Activated naive CD4-positive, alpha-beta T cell treated with anti-CD3 and anti-CD28 coated beads, Interleukin-2, amount 10 ng/mL, durations not matched to agents 7 days and 5 days (primary cell): ENCODE data around the gene PJA1.

ENCODE experiments used
- CTCF ChIA-PET: fragments of 350-600 bp; sonication (Branson Sonifier 250); formaldehyde crosslinking; loops from one replicate; lab custom pipeline; 2021; ENCODE audit warnings: antibody characterized with exemption; lab: Charles Lee
- DNase-seq: peaks from one replicate; pipeline ENCODE4 v3.0.0-alpha.2; 2020
- H3K27ac Mint-ChIP-seq: one replicate; pipeline ENCODE4 v1.8.0; 2021; ENCODE audit warnings: mild to moderate bottlenecking, moderate library complexity, mixed read lengths
- H3K27me3 Mint-ChIP-seq: one replicate; pipeline ENCODE4 v1.8.0; 2021; ENCODE audit warnings: mild to moderate bottlenecking, mixed read lengths
- H3K36me3 Mint-ChIP-seq: one replicate; pipeline ENCODE4 v1.8.0; 2021; ENCODE audit warnings: mixed read lengths
- H3K4me1 Mint-ChIP-seq: one replicate; pipeline ENCODE4 v1.8.0; 2021; ENCODE audit warnings: mixed read lengths
- H3K4me3 Mint-ChIP-seq: one replicate; pipeline ENCODE4 v1.8.0; 2021; ENCODE audit warnings: mild to moderate bottlenecking, moderate library complexity, mixed read lengths
- H3K9me3 Mint-ChIP-seq: one replicate; pipeline ENCODE4 v1.8.0; 2021; ENCODE audit warnings: mixed read lengths

PJA1 gene

DNA sequence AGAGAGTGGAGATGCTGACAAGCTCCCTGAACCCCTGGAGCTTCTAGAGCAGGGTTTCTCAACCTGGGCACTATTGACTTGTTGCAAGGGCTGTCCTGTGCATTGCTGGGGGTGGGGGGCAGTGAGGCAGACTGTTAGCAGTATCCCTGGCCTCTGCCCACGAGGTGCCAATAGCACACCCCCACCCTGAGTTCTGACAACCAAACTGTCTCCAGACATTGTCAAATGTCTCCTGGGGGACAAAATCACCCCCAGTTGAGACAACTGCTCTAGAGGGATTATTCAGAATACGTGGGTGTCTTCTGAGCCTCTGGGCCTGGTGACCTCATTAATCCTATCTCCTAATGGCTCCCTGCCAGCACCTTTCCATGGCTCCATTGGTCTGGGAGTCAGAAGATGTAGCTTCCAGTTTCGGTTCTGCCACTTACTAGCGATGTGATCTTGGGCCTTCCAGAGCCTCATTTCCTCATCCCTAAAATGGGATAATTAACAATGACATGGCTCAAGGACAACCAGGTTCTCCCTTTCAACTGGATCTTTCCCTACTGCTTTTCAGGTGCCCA, 17.6 kb upstream of the PJA1 start:
- no peak for DNase-seq
- Mint-ChIP-seq H3K27me3 (peaks cover 5% of the 10 kb centered on the region), H3K4me1 (no peaks in the 10 kb centered on the region), H3K9me3 (no peaks in the 10 kb centered on the region), H3K36me3 (no peaks in the 10 kb centered on the region), H3K4me3 (no peak overlapping the region), H3K27ac (no peak overlapping the region)
- CTCF ChIA-PET = no interaction called here

DNA sequence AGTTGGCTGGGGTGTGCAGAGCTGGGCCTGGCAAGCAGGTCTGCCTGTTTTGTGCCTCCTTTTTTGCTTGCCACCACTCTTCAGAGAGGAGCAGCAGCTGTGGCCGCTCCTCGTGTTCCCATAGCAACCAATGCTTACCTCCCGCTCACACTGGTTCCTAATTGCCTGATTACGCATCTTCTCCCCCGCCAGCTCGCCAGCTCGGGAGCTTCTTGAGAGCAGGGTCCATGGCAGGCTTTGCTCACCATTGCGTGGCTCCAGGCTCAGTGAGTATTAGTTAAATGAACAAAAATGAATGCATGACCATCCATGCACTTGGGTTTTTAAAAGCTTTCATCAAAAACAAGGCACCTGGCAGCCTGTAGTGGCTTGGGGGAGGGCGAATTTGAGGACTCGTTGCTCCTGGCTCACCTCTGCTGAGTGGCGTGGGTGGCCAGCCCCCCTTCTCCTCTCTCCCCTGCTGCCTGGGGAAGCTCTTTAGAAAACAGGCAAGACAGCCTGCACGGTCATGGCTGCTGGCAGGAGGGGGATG, 14.2 kb upstream of the PJA1 start:
- Mint-ChIP-seq H3K27ac (no peak overlapping the region), H3K36me3 (no peaks in the 10 kb centered on the region), H3K4me3 (no peak overlapping the region), H3K27me3 (peaks cover 5% of the 10 kb centered on the region), H3K9me3 (no peaks in the 10 kb centered on the region), H3K4me1 (no peaks in the 10 kb centered on the region)
- CTCF ChIA-PET = no interaction called here
- no peak for DNase-seq

DNA sequence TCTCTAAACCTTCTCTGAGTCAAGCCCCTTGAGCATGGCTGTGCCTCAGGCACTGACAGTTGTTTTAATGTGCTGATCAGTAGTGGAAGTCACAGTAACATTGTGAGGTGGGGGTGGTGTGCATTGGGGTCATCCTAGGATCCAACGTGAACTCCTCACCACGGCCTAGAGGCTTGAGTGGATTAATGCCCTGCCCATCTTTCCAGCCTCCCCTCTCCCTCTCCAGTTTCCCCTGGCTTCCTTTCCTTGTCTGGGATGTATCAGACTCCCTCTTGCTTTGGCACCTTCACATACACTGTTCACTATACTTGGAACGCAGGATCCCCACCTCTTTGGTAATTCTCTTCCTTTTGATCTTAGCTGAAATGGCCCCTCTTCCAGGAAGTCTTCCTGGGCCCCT, 13.3 kb upstream of the PJA1 start:
- Mint-ChIP-seq H3K27me3 (peaks cover 10% of the 10 kb centered on the region), H3K4me3 (no peak overlapping the region), H3K9me3 (no peaks in the 10 kb centered on the region), H3K4me1 (no peaks in the 10 kb centered on the region), H3K27ac (no peak overlapping the region), H3K36me3 (no peaks in the 10 kb centered on the region)
- no peak for DNase-seq
- CTCF ChIA-PET = no interaction called here

DNA sequence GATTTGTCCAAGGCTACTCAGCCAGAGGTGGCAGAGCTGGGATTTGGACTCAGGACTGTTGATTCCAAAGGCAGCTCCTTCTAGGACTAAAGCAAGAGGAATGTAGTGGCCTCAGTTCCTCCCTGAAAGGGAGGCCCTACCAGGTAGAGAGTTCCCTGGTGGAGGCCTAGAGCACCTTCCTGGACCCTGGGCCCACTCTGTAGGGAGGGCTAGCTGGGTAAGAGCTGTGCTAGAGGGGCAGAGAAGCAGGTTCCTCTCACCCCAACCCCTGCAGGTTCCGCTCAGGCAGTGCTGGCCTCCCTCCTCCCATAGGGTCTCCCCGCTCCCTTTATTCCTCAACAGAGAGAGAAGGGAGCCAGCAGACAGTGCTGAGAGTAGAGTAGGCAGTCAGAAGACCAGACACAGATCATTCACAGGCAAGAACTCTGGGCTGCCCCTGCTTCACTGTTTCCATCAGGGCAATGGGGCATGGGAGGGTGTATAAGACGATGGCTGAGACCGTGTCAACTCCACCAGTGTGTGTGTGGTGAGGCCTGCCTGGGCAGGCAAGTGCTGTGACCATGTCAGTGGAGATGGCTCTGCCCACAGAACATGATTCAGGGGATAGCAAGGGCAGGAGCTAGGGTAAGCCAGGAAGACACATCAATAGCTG, 12.4 kb upstream of the PJA1 start:
- peaks cover 5% of the 10 kb centered on the region for H3K27me3 Mint-ChIP-seq
- DNase-seq = no peak
- H3K4me1 Mint-ChIP-seq = no peaks in the 10 kb centered on the region
- no peak overlapping the region for H3K4me3 Mint-ChIP-seq
- H3K9me3 Mint-ChIP-seq = no peaks in the 10 kb centered on the region
- no peaks in the 10 kb centered on the region for H3K36me3 Mint-ChIP-seq
- CTCF ChIA-PET = no interaction called here
- H3K27ac Mint-ChIP-seq = no peak overlapping the region

DNA sequence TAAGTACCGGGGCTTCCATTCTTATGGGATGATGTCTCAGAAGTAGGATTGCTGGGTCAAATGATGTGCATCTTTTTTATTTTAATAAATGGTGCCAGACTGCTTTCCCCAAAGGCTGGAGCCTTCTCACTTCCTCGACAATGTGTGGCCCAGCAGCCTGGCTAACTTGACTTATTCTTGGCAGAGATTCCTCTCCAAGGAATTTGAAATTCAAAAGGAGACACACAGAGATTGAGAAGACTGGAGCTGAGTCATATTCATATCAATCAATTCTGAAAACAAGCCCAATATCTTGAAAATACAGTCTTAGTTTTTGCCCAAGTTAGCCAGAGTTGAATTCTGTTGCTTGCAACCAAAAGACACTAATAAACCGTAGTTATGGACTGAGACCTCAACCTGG, 10.8 kb upstream of the PJA1 start:
- no peak for DNase-seq
- Mint-ChIP-seq H3K4me3 (no peak overlapping the region), H3K9me3 (no peaks in the 10 kb centered on the region), H3K27me3 (peaks cover 5% of the 10 kb centered on the region), H3K4me1 (no peaks in the 10 kb centered on the region), H3K36me3 (no peaks in the 10 kb centered on the region), H3K27ac (no peak overlapping the region)
- CTCF ChIA-PET = no interaction called here

DNA sequence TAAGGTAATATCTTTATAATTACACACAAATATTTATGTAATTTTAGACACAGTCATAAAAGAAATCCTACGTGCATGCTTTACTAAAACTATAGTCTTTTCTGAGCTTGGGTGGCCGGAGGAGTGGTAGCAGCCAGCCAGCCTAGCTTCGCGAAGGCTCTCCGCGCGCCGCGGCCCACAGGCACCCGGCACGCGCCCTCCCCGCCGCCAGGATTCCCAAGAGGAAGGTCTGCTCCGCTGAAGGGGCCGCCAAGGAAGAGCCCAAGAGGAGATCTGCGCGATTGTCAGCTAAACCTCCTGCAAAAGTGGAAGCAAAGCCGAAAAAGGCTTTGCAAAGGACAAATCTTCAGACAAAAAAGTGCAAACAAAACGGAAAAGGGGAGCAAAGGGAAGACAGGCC, 8.7 kb upstream of the PJA1 start:
- CTCF ChIA-PET = no interaction called here
- H3K27me3 Mint-ChIP-seq = peaks cover 10% of the 10 kb centered on the region
- H3K4me1 Mint-ChIP-seq = no peaks in the 10 kb centered on the region
- H3K9me3 Mint-ChIP-seq = no peaks in the 10 kb centered on the region
- no peak overlapping the region for H3K27ac Mint-ChIP-seq
- H3K4me3 Mint-ChIP-seq = no peak overlapping the region
- no peak for DNase-seq
- H3K36me3 Mint-ChIP-seq = no peaks in the 10 kb centered on the region

DNA sequence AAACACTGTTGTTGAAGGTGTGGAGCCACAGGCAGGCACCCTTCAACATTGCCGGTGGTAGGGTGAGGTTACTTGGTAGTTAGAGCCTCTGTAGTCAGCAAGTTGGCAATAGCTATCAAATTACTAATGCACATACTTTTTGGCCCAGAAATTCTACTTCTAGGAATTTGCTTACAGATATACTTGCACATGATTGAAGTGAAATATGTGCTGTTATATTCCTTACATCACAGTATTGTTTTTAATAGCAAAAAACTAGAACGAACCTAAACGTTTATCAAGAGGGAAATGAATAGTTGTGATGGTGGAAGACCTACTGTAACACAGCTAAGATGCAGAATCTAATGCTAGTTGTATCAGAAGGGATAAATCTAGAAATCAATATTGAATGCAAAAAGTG, 7.7 kb upstream of the PJA1 start:
- CTCF ChIA-PET = interaction anchor here (1.1 kb wide), 1 partner anchor 18 kb away, joined by 3 read pairs; no protein-coding TSS in a partner anchor
- H3K36me3 Mint-ChIP-seq = no peaks in the 10 kb centered on the region
- peaks cover 10% of the 10 kb centered on the region for H3K27me3 Mint-ChIP-seq
- DNase-seq = no peak
- no peak overlapping the region for H3K4me3 Mint-ChIP-seq
- H3K4me1 Mint-ChIP-seq = no peaks in the 10 kb centered on the region
- H3K27ac Mint-ChIP-seq = no peak overlapping the region
- H3K9me3 Mint-ChIP-seq = no peaks in the 10 kb centered on the region

DNA sequence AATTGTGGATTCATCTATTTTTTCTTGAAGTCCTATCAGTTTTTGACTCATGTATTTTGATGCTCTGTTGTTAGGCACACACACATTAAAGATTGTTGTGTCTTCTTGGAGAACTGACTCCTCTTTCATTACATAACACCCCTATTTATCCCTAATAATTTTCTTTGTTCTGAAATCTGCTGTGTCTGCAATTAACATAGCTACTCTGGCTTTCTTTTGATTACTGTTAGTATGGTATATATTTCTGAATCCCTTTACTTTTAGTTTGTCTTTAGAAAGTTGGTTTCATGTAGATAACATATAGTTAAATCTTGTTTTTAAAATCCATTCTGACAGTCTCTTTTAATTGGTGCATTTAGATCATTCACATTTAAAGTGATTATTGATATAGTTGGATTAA, 5.1 kb upstream of the PJA1 start:
- no peaks in the 10 kb centered on the region for H3K9me3 Mint-ChIP-seq
- no peak for DNase-seq
- peaks cover 11% of the 10 kb centered on the region for H3K27me3 Mint-ChIP-seq
- H3K36me3 Mint-ChIP-seq = no peaks in the 10 kb centered on the region
- H3K4me3 Mint-ChIP-seq = no peak overlapping the region
- H3K4me1 Mint-ChIP-seq = peaks cover 2% of the 10 kb centered on the region
- CTCF ChIA-PET = no interaction called here
- no peak overlapping the region for H3K27ac Mint-ChIP-seq

DNA sequence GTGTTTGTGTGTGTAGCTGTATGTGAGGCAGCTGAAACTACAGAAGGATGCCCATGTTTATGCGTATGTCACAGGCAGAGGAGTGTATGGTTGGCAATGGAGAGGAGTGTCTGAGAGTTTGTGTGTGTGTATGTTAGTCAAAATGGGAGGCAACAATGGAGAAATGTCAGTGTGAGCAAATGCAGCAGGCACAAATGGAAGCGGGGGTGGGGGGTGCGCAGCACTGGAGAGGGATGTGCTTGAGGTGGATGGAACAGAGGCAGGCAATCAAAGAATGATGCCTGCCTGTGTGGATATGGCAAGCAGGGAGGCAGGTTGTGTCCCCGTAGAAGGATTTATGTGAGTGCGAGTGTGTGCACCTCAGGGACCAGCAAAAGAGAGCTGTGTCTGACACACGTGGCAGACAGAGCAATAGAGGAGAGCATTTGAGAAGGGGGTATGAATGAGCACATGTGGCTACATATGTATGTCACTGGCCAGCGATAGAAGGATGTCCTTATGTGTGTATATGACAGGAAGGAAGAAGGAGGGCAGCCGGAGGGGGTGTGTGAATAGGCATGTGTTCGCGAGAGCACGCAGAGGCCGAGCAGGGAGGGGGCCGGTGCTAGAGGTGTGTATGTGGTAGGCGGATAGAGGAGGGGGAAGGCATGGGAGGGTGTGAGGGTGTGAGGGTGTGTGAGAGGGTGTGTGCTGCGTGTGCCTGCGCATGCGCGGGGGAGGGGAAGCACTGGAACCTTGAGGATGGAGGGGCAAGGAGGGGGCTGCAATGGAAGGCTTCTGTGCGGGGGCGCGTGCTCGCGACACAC, 1.1 kb downstream of the PJA1 start:
- H3K36me3 Mint-ChIP-seq = peaks cover 28% of the 10 kb centered on the region
- H3K4me3 Mint-ChIP-seq = peak overlapping the region; percentile 83
- peaks cover 6% of the 10 kb centered on the region for H3K27me3 Mint-ChIP-seq
- peak overlapping the region; percentile 83 for H3K27ac Mint-ChIP-seq
- H3K9me3 Mint-ChIP-seq = no peaks in the 10 kb centered on the region
- H3K4me1 Mint-ChIP-seq = peaks cover 32% of the 10 kb centered on the region
- peak; percentile 75 for DNase-seq
- CTCF ChIA-PET = no interaction called here

DNA sequence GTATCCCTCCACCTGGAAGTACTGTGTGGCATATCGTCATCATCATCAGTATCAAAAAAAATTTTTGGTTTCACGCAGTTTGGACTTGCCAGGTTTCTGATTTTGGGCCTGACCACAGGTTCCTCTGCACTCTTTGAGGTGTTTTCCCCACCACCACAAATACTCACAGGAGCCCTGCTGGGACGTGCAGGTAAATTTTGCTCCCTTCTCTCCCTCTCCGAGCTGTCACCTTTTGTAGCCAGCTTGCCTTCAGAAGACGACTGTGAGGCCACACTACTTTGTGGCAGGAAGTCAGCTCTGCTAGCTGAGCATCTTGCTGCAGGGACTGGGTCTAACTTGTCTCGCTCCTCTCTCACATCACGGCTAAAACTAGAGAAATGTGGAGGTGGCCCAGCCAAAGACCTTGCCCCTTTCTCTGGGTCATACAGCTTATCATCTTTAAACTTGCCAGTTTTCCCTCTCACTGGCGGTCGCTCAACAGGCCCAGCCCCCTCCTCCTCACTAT, 2.8 kb downstream of the PJA1 start:
- peak overlapping the region; percentile 77 for H3K27ac Mint-ChIP-seq
- peaks cover 3% of the 10 kb centered on the region for H3K27me3 Mint-ChIP-seq
- DNase-seq = peak; percentile 25
- no peak overlapping the region for H3K4me3 Mint-ChIP-seq
- peaks cover 32% of the 10 kb centered on the region for H3K4me1 Mint-ChIP-seq
- CTCF ChIA-PET = no interaction called here
- H3K9me3 Mint-ChIP-seq = no peaks in the 10 kb centered on the region
- peaks cover 28% of the 10 kb centered on the region for H3K36me3 Mint-ChIP-seq

DNA sequence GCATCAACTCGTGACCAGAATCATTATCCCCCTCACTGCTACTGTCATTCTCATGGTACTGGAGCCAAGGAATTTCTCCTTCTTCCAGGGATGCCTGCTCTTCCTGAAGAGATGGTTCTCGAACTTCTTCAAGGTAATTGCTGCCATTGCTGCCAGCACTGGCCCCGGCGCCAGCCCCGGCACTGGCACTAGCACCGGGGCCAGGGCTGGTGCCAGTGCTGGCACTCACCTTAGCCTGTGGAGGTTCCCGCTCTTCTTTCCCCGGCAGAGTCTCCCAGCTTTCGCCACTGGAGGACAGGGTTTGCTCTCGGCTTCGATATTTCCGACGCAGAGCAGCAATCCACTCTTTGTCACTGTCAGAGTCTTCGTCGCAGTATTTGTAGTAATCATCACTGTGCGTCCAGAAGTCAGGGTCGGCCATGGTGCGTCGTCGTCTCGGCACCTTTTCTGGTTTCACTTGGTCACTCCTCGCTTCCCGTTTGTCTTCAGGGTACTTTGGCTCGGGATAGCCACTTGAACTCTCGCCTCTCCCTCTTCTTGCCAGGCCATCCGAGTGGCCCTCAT, 3.4 kb downstream of the PJA1 start:
- Mint-ChIP-seq H3K27ac (peak overlapping the region; percentile 77), H3K9me3 (no peaks in the 10 kb centered on the region), H3K36me3 (peaks cover 28% of the 10 kb centered on the region), H3K4me1 (peaks cover 32% of the 10 kb centered on the region), H3K4me3 (no peak overlapping the region), H3K27me3 (peaks cover 3% of the 10 kb centered on the region)
- no peak for DNase-seq
- CTCF ChIA-PET = no interaction called here

DNA sequence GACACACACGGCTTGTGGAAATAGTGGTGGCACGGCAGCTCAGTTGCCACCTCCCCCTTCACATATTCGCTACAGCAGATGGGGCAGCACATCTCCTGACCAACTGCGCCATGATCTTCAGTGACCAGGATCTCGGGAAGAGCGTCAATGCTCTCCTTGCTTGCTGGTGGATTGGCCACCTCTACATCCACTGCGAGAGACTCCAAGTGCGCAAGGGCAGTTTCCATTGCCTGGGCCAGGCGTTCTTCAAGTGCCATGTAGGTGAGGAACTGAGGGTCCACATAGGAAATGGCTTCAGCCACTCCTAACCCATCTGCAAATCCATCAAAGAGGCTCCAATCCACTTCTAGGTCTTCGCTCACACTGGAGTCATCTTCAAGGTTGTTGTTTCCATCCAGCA, 3.9 kb downstream of the PJA1 start:
- no peak overlapping the region for H3K27ac Mint-ChIP-seq
- CTCF ChIA-PET = no interaction called here
- DNase-seq = no peak
- peaks cover 28% of the 10 kb centered on the region for H3K36me3 Mint-ChIP-seq
- H3K4me3 Mint-ChIP-seq = no peak overlapping the region
- no peaks in the 10 kb centered on the region for H3K9me3 Mint-ChIP-seq
- H3K4me1 Mint-ChIP-seq = peaks cover 32% of the 10 kb centered on the region
- peaks cover 3% of the 10 kb centered on the region for H3K27me3 Mint-ChIP-seq

DNA sequence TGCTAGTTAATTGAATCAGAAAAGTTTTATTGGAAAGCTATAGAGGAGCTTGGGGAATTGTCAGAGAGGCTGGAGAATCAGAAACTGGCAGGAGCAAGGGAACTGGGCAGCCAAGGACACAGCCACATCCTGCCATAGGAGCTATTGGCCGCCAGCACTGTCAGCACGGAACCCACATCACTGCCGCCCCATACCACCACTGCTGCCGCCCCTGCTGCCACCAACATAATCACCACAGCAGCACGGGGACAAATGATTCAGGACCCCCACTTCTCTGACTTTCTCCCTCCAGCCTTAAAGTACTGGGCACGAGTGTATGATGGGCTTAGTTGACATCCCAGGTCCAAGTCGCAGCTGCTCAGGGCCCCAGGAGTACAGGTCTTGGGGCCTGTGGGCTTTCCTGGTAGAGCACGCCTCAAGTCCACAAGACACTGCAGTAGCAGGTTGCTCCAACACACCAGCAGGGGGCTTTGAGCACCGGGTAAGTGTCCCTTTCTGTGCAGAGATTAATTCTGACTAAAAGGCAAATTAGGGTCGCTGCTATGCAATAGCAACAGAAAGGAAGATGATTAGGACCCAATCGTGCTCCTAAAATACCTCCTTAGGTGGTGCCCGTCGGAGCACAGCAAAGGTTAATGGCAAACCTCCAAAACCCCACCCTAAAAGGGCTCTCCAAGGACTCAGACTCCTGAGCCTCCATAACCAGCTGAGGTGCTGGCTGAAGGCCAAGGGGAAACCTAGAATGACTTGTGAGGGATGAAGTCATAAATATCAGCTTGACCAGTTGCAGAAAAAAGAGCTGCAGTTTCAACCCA, 6.9 kb downstream of the PJA1 start:
- CTCF ChIA-PET = no interaction called here
- Mint-ChIP-seq H3K27ac (no peak overlapping the region), H3K36me3 (peaks cover 23% of the 10 kb centered on the region), H3K9me3 (no peaks in the 10 kb centered on the region), H3K4me3 (no peak overlapping the region), H3K27me3 (no peaks in the 10 kb centered on the region), H3K4me1 (peaks cover 18% of the 10 kb centered on the region)
- DNase-seq = peak; percentile 46

DNA sequence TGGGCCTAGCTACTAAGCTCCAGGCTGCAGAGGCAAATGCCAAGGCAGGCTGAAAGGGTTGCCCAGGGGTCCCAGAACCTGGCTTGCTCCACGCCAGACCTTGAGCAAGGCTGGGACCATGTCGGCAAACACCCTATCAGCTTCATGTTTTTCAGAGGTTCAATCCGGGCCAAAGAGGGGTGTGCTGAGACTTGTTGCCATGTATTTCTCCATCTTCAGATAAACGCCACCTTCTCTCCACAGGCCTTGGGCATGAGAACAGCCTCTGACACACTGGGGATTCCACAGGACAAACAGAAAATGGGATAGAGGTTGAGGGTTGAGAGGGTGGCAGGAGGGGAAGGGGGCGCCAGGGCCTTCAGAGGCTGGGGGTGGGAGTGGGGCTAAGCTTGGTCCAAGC, 8.6 kb downstream of the PJA1 start:
- Mint-ChIP-seq H3K9me3 (no peaks in the 10 kb centered on the region), H3K27ac (no peak overlapping the region), H3K36me3 (peaks cover 7% of the 10 kb centered on the region), H3K4me1 (peaks cover 5% of the 10 kb centered on the region), H3K4me3 (no peak overlapping the region), H3K27me3 (no peaks in the 10 kb centered on the region)
- no peak for DNase-seq
- CTCF ChIA-PET = no interaction called here
